Fibroblast of peridontal ligament (primary cell): Measurements from ENCODE around the gene SPEF1.

Experiments used
- DNase-seq: peaks from one replicate; pipeline ENCODE4 v3.0.0-alpha.2; 2010; ENCODE audit errors: extremely low read depth

The SPEF1 gene

DNA sequence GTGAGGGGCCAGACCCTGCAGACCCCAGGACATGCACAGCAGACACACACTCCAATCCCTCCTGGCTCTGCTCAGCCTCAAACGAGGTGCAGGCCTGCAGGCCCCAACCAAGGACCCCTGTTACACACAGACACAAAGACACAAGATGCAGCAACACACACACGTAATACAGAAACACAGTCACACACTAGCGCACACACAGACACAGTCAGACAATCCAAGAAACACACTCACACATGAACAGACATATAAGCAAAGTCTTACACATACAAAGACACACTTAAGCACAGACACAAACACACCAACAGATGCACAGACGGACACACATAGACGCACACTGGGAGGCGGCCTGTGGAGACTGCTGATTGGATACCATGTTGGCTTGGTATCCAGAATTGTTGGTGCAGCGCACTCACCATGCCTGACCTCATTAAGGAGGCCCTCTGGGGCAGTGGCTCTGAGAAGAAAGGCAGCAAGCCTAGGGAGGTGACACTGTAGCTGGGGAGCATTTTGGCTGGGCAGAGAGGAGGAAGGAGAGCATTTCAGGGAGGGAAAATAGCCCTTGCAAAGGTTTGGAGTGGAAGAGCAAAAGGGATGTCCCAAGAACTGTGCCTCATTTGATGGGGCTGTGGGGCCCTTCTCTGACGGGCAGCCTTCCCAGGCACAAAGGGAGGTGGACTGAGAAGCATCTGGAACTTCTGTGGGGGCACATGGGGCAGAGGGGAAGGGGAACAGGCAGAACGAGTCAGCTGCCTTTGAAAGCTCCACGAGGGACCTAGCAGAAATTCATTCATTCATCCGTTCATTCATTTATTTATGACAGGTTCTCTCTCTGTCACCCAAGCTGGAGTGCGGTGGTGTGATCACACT, 50.2 kb downstream of the SPEF1 start:
- no peak for DNase-seq

DNA sequence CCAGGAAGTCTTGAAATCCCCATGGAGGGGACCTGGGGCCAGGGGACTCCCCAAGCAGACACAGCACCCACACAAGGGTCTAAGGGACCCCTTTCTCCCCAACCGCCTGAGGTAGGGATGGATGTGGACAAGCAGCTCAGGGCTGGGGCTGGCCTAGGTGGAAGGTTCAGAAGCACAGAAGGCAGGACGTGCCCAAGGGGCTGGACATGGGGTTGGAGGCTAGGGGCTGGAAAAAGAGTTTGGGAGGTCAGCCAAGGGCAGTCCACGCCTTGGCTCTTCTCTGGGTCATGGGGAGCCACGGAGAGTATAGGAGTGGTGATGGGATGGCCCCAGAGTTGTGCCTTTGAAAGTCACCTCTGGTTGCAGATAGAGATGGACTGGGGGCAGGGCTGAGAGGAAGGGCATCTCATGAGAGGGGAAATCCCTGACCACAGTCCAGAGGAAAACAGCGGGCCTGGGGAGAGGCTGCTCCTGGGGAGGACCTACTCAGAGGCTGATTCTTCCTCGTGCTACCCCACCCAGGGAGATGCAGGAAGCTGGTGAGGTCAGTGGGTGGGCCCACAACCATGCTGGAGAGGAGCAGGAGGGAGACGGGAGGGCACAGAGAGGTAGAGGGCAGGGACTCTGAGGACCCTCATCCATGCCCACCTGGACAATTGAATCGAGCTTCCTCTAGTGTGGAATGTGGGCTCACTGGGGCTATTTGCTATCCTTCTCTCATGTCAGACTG, 51.3 kb downstream of the SPEF1 start:
- DNase-seq: no peak

DNA sequence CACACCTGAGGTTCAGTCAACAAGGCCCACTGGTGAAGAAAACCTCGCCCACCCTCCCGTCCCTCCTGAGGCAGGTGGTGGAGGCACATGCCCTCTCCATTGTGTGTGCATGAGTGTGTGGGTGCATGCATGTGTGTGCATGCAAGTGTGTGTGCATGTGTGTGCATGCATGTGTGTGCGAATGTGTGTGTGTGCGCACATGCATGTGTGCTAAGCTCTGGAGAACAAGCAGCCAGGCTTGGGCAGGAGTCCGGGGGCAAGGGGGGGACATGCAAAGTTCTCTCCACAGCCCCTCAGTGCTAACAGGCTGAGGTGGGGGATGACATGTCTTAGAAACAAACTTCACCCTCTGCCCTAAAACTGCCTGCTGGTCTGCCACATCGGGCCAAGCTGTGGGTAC, 51.9 kb downstream of the SPEF1 start:
- DNase-seq: no peak

DNA sequence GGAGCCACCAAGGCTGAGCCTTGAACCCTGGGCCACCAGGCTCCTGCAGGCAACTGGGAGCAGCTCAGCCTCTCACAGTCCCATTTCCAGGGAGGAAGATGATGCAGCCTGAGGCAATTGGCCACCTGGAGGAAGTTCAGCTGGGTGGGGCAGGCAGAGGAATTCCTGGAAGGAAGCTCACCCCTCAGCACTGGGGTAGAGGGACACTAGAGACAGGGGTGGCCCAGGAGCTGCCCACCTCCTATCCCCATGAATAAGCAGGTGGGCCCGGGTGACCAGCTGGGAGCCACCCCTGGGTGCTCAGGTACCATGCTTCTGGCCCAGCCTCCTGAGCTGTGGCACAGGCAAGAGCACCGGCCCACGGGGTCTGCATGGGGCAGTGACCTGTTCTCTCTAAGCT, 52.4 kb downstream of the SPEF1 start:
- DNase-seq: no peak

DNA sequence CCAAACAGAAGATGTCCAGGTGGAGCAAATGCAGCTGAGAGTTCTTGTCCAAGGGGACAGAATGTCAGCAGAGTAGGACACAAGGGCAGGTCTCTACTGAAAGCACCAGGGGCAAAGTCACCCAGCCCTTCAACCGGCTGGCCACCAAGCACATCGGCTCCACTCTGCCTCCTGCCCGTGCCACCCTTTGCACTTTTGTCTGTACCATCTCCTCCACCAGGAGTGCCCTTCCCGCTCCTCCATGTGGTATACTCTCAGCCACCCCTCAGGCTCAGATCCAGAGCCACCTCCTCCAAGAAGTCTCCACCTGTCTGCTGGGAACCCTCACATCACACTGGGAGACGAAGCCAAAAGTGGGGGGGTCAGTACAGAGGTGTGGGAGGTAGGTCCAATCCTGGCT, 52.9 kb downstream of the SPEF1 start:
- DNase-seq: no peak
